HG03558 (cell line): Measurements from ENCODE around the gene RND1.
"Not testable (repeated sequence)": the region's sequence is repeated elsewhere in the genome, so short reads cannot be mapped to it uniquely, and the experiment has no call there.

ENCODE experiments used
- ATAC-seq: cut with Tn5 transposase; IDR thresholded peaks from one replicate; pipeline ENCODE4 v1.9.1; 2021; ENCODE audit warnings: moderate number of reproducible peaks; ENCODE audit not compliant: unreplicated experiment; ENCODE audit errors: extremely low read depth

The RND1 gene

GRCh38 chr12:48869191-48869590 is 3.5 kb upstream of the RND1 start:
- no peak for ATAC-seq

GRCh38 chr12:48868451-48868850 is 2.8 kb upstream of the RND1 start:
- ATAC-seq = no peak

GRCh38 chr12:48866052-48866711 is 512 bp upstream of the RND1 start:
- ATAC-seq = peak; percentile 36

- ATAC-seq = no peak
These were observed 2.4 kb downstream of the RND1 start for GRCh38 chr12:48863291-48863690.

- ATAC-seq = no peak
These were observed 2.9 kb downstream of the RND1 start for GRCh38 chr12:48862760-48863159.

- no peak for ATAC-seq
These were observed 4.6 kb downstream of the RND1 start for GRCh38 chr12:48861111-48861510.

GRCh38 chr12:48860236-48860635 is 5.4 kb downstream of the RND1 start:
- not testable (repeated sequence) for ATAC-seq

GRCh38 chr12:48859607-48860006 is 6.1 kb downstream of the RND1 start:
- no peak for ATAC-seq

- no peak for ATAC-seq
These were observed 7.6 kb downstream of the RND1 start for GRCh38 chr12:48858043-48858442.

GRCh38 chr12:48857278-48857994 is 8.2 kb downstream of the RND1 start:
- no peak for ATAC-seq

- no peak for ATAC-seq
These were observed 9.3 kb downstream of the RND1 start for GRCh38 chr12:48856379-48856778.

GRCh38 chr12:48854932-48855331 is 10.7 kb downstream of the RND1 start:
- ATAC-seq = not testable (repeated sequence)

GRCh38 chr12:48854488-48854887 is 11.2 kb downstream of the RND1 start:
- no peak for ATAC-seq

GRCh38 chr12:48852734-48853688 is 12.7 kb downstream of the RND1 start:
- ATAC-seq = no peak

- ATAC-seq = peak; percentile 63
These were observed 13.6 kb downstream of the RND1 start, which contains the start of gene DDX23 for GRCh38 chr12:48851883-48852733. Gene DDX23 (minus strand): TSS chr12:48852163. CDS start chr12:48845782, 6,381 bp downstream.

GRCh38 chr12:48842021-48842420 is 23.6 kb downstream of the RND1 start:
- not testable (repeated sequence) for ATAC-seq

GRCh38 chr12:48838048-48838447 is 27.6 kb downstream of the RND1 start:
- ATAC-seq = no peak

- ATAC-seq = no peak
These were observed 33.2 kb downstream of the RND1 start for GRCh38 chr12:48832321-48833060.

GRCh38 chr12:48831257-48831656 is 34.4 kb downstream of the RND1 start:
- no peak for ATAC-seq
